Central memory CD4-positive, alpha-beta T cell (primary cell): ENCODE results near the gene SIDT2.

ENCODE experiments used
- DNase-seq: peaks from one replicate; pipeline ENCODE4 v3.0.0; 2022

The SIDT2 gene

GRCh38 chr11:117189941-117190544, 11.5 kb downstream of the SIDT2 start:
- no peak for DNase-seq

GRCh38 chr11:117191680-117192400, 13.3 kb downstream of the SIDT2 start:
- no peak for DNase-seq

DNA sequence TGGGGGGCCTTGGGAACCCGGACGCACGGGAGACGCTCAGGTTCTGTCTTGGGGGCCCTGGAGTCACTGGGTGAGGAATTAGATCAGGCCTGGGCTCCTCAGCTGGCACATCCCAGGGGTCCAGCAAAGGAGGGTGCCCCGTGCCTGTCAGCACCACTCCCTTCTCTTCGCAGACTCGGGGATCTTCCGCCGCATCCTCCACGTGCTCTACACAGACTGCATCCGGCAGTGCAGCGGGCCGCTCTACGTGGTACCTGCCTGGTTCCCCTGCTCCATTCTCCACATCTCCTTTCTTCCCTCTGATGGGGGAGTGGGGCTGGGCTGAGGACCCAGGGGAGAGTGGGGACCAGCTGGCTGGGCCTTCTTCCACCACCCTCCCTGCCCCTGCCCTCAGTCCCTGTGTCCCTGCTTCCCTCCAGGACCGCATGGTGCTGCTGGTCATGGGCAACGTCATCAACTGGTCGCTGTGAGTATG, 13.9 kb downstream of the SIDT2 start:
- no peak for DNase-seq

DNA sequence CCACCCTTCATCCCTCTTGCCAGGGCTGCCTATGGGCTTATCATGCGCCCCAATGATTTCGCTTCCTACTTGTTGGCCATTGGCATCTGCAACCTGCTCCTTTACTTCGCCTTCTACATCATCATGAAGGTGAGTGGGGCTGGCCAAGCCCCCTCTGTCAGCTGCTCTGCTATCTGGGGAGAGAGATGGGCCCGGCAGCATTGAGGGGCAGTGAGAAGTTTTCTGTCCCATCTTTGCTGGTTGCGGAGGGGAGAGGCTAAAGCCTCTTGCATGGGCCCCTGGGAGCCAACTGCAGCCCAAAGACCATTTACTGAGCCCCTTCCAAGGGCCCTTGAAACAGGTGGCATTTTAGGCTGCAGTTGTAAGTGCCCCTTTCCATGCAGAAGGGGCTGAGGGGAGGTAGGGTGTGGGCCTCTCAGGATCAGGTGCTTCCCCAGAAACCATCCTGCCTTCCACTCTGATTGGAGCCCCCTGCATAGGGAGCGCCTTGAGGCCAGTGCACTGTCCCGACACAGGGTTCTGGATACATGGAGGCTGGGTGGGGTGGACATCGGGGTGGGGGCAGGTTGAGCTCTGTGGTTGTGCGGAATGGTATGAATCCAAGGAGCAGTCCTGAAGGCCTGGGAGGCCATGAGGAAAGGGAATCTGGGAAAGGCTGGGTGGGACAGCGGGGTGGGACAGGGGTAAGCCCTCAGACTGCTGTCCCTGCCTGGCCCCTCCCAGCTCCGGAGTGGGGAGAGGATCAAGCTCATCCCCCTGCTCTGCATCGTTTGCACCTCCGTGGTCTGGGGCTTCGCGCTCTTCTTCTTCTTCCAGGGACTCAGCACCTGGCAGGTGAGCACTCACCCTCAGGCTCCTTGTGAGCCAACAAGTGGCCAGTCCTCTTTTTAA, 14.8 kb downstream of the SIDT2 start:
- no peak for DNase-seq

DNA sequence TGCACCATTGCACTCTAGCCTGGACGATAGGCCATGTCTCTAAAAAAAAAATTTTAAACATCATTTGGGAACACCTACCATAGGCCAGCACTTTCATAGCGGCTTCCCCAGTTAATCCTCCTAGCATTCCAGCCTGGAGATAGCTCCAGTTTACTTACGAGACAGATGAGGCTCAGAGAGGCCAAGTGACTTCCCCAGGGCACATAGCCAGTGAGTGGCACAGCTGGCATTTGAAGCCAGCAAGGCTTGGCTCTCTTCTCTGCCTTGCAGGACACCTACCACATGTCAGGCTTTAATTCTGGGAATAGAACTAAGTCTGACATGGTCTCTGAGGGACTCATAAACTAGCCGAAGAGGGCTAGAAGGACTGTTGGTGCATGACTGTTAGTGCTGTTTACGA, 15.7 kb downstream of the SIDT2 start:
- DNase-seq, result no peak

DNA sequence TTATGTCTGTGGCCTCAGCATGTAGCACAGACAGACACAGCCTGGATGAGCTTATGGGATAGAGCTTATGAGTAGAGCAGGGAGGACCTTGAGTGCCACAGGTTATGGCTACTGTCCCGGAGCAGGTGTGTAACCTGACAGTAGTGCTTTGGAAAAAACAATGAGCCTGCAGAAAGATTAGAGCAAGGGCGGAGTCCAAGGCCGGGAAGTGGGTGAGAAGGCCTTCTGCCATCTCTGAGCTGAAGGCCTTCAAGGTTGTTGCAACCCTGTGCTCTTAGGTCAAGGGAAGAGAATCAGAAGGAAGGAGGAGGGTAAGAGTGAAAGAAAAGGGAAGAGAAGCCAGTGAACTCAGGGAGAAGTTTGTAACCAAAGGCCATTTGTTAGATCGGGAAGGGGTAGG, 16.7 kb downstream of the SIDT2 start:
- DNase-seq, result no peak

DNA sequence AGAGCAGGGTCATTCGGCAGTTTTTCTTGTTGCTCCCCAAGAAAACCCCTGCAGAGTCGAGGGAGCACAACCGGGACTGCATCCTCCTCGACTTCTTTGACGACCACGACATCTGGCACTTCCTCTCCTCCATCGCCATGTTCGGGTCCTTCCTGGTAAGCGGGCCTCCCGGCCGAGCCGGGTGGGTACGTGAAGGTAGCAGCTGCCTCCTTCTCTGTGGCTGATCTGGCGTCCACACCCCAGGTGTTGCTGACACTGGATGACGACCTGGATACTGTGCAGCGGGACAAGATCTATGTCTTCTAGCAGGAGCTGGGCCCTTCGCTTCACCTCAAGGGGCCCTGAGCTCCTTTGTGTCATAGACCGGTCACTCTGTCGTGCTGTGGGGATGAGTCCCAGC, 17.2 kb downstream of the SIDT2 start:
- DNase-seq, result no peak

GRCh38 chr11:117197006-117197405, 18.5 kb downstream of the SIDT2 start:
- DNase-seq, result no peak

DNA sequence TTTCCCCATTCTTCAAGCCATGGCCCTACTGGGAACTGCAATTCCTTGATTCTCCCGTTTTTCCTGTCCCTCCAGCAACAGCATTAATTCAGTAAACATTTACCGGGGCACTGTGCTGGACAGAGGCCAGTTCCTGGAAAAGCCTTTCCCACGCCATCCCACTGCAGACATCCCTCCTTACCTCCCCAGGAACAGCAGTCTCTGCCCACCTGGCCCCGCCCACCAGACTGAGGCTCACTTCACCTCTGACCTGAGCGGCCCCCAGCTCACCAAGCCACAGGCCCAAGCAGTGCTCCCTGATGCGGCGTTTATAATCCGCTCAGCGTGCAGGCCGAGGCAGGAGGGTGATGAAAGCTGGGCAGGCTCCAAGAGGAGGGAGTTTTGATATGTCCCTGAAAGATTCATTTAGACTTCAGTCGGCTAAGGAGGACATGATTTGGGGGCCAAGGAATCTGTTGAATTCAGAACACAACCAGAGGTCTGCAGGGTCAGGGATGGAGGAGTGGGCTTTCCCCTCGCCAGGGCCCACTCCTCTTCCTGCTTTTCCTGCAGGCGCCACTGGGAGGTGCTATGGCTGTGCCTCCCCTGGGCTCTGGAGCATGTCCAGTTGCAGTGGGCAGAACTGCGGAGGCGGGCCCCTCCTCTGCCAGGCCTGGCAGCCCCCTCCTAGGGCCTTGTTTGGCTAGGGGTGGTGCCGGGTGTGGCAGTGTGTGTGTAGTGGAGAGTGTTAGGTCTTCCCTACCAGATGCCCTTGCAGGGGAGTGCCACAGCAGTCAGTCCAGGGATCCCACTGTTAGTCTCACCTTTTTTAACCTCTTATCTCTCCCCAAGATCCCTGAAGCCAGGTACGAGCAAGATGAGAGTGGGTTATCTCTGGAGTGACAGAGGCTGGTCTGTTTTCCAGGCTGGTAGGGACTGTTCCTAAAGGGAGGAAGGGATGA, 19.2 kb downstream of the SIDT2 start:
- DNase-seq, result no peak

DNA sequence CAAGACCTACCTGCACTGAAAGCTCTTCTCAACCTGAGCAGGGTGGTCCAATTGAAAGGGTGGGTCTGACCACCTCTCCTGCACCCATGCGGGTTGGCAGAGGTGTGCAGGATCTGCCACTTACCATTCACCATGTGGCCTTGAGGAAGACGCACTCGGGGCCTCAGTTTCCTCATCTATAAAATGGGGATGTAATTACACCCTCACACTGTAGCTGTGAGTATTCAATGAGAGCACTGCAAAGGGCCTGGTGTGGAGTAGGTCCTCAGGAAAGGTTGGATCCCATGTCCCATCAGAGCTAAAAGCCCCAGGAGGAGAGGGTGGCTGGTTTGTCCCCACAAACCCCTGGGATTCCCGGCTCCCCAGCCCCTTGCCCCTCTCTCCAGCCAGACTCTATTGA, 20.1 kb downstream of the SIDT2 start:
- no peak for DNase-seq

DNA sequence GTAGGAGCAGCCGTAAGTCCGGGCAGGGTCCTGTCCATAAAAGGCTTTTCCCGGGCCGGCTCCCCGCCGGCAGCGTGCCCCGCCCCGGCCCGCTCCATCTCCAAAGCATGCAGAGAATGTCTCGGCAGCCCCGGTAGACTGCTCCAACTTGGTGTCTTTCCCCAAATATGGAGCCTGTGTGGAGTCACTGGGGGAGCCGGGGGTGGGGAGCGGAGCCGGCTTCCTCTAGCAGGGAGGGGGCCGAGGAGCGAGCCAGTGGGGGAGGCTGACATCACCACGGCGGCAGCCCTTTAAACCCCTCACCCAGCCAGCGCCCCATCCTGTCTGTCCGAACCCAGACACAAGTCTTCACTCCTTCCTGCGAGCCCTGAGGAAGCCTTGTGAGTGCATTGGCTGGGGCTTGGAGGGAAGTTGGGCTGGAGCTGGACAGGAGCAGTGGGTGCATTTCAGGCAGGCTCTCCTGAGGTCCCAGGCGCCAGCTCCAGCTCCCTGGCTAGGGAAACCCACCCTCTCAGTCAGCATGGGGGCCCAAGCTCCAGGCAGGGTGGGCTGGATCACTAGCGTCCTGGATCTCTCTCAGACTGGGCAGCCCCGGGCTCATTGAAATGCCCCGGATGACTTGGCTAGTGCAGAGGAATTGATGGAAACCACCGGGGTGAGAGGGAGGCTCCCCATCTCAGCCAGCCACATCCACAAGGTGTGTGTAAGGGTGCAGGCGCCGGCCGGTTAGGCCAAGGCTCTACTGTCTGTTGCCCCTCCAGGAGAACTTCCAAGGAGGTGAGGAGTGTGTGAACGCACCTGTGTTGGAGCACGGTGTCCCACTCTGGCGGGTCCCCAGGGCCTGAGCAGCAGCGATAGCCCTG, 20.7 kb downstream of the SIDT2 start, which contains the start of gene TAGLN:
TAGLN (plus strand) TSS at position 318 of the 863 bp plus-strand sequence. CDS start 3,644 bp downstream, outside the sequence.
- no peak for DNase-seq

- no peak for DNase-seq
Measured at GRCh38 chr11:117199916-117200812, 21.6 kb downstream of the SIDT2 start.

DNA sequence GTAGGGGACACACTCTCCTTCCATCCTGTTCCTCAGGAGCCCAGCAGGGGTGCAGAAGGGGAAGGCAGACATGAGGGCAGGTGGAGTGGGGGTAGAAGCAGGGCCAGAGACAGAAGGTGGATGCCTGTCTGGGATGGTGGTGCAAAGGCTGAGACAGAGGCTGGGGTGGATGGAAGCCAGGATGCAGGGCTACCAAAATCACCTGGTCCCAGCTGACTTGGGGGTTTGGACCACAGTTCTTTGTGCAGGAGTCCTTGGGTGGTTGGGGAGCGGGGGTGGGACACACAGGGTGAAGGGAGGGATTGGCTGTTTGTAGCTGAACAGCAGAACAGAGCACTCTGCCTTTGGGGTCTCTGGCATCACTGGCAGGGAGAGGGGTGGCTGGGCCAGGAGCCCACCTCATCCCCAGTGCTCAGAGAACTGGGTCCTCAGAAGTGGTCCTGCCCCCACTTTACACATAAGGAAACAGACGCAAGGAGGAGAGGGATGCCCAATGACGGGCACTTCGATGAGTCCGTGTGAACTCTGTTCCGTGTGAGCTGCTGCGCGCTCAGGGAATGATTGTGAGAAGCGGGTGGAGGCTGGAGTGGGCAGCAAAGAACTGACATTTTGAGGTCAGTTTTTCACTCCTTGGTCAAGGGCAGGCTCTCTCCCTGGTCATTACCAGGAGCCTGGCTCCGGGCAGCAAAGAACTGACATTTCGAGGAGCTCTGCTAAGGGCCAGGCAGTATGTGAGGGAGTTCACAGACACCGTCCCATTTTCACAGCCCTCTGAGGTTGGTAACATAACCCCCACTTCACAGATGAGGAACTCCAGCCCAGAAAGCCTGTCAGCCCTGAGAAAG, 22.5 kb downstream of the SIDT2 start:
- DNase-seq, result no peak

GRCh38 chr11:117201658-117202305, 23.2 kb downstream of the SIDT2 start:
- DNase-seq, result no peak

DNA sequence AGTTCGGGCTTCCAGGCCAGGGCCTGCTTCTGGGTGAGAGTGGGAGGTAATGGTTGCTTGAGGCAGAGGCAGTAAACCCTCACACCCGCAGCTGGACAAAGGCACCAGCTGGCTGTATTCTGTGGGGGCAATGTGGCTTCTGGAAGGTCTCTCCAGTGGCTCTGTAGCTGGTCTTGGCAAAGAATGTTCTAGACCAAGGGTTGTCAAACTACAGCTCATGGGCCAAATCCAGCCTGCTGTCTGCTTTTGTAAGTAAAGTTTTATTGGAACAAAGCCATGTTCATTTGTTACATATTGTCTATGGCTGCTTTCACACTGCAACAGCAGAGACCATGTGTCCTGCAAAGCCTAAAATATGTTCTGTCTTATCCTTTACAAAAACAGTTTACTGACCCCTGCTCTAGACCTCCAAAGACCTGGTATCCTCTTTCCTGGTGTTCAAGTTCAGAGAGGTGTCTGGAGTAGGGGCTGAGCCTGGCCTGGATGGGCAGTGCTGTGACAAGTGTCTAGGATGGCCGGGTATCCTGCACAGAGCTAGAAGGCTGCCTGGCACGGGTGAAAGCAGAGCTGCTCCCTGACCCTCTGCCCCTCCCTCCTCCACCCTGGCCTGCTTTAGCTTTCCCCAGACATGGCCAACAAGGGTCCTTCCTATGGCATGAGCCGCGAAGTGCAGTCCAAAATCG, 24.0 kb downstream of the SIDT2 start:
- no peak for DNase-seq

- no peak for DNase-seq
Measured at GRCh38 chr11:117203069-117203407, 24.5 kb downstream of the SIDT2 start.

DNA sequence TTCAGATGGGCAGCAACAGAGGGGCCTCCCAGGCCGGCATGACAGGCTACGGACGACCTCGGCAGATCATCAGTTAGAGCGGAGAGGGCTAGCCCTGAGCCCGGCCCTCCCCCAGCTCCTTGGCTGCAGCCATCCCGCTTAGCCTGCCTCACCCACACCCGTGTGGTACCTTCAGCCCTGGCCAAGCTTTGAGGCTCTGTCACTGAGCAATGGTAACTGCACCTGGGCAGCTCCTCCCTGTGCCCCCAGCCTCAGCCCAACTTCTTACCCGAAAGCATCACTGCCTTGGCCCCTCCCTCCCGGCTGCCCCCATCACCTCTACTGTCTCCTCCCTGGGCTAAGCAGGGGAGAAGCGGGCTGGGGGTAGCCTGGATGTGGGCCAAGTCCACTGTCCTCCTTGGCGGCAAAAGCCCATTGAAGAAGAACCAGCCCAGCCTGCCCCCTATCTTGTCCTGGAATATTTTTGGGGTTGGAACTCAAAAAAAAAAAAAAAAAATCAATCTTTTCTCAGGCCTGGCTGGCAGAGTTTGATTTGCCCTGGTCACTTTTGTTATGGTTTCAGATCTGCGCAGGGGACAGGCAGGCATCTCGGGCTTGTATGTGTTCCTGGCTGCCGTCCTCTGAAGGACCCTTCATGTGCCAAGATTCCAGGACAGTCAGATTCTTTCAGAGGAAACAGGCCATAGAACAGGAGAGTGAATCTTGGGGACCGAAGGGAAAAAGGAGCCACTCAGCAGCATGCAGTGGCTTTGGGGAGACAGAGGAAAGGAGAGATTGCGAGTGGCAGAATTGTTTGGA, 25.9 kb downstream of the SIDT2 start:
- no peak for DNase-seq
